SK-N-SH (cell line): ENCODE measurements around the gene ZNF469. TPM values are rescaled to one million over a fixed set of nuclear protein-coding genes. Genes with fewer than 3 reads are reported as not detected.

Experiments used
- CTCF ChIA-PET: fragments of 300-600, 350-600 bp; formaldehyde crosslinking; extraction: SDS; loops from one replicate; lab custom pipeline; 2021; lab: Yijun Ruan, JAX
- POLR2A ChIA-PET: fragments of 350-600 bp; sonication (Branson Sonifier 250); formaldehyde crosslinking; extraction: SDS; loops from one replicate; lab custom pipeline; 2020; ENCODE audit warnings: antibody characterized with exemption, inconsistent platforms; lab: Yijun Ruan, JAX
- DNase-seq: peaks from one replicate; pipeline ENCODE4 v3.0.0; 2012
- H2AFZ ChIP-seq: fragments of 200-600 bp; sonication (generic); 2 replicates; pipeline ENCODE4 v1.8.1; 2016; ENCODE audit warnings: antibody characterized with exemption, mild to moderate bottlenecking, low read depth
- H3F3A ChIP-seq: fragments of 200-600 bp; sonication (generic); replicated peaks from 2 replicates; pipeline ENCODE3; 2016; ENCODE audit warnings: antibody characterized with exemption, mild to moderate bottlenecking; ENCODE audit not compliant: insufficient read depth
- H3K27ac ChIP-seq, 2 experiments: fragments of 200-500 bp in 1 of 2; fragments of 200-600 bp in 1 of 2; sonication (Bioruptor generic) in 1 of 2; sonication (generic), shearing (Covaris generic) in 1 of 2; 2 replicates each; pipeline versions ENCODE4 v1.5.1 to v1.6.1; 2014 to 2016; ENCODE audit warnings: low read depth in 2 of 2, inconsistent platforms in 1 of 2, low read length in 1 of 2, mild to moderate bottlenecking in 1 of 2, mixed read lengths in 1 of 2
- H3K27me3 ChIP-seq: fragments of 200-600 bp; sonication (generic), shearing (Covaris generic); 2 replicates; pipeline ENCODE4 v1.6.1; 2016; ENCODE audit warnings: mixed run types; ENCODE audit not compliant: insufficient read depth
- H3K36me3 ChIP-seq, 2 experiments: fragments of 200-500 bp in 1 of 2; fragments of 200-600 bp in 1 of 2; sonication (Bioruptor generic) in 1 of 2; sonication (generic) in 1 of 2; replicated peaks in 1 of 2; 2 replicates each; pipeline versions ENCODE3 to v1.5.1; 2014 to 2016; ENCODE audit warnings: low read length in 1 of 2, mild to moderate bottlenecking in 1 of 2; ENCODE audit not compliant: insufficient read depth in 2 of 2, control insufficient read depth in 1 of 2
- H3K4me1 ChIP-seq, 2 experiments: fragments of 200-500 bp in 1 of 2; fragments of 200-600 bp in 1 of 2; sonication (Bioruptor generic) in 1 of 2; sonication (generic), shearing (Covaris generic) in 1 of 2; 2 replicates each; pipeline versions ENCODE4 v1.5.1 to v1.6.1; 2014 to 2016; ENCODE audit warnings: low read depth in 1 of 2, low read length in 1 of 2, mixed run types in 1 of 2; ENCODE audit not compliant: insufficient read depth in 2 of 2, control insufficient read depth in 1 of 2
- H3K4me2 ChIP-seq: fragments of 200-600 bp; sonication (generic), shearing (Covaris generic); 2 replicates; pipeline ENCODE4 v1.6.1; 2017; ENCODE audit warnings: mixed run types
- H3K4me3 ChIP-seq, 2 experiments: fragments of 200-500 bp in 1 of 2; fragments of 200-600 bp in 1 of 2; sonication (Bioruptor generic) in 1 of 2; sonication (generic), shearing (Covaris generic) in 1 of 2; 2 replicates each; pipeline versions ENCODE4 v1.5.1 to v1.8.1; 2014 to 2016; ENCODE audit warnings: low read depth in 2 of 2, inconsistent platforms in 1 of 2, low read length in 1 of 2, mild to moderate bottlenecking in 1 of 2, mixed read lengths in 1 of 2, moderate library complexity in 1 of 2
- H3K79me2 ChIP-seq: fragments of 200-600 bp; sonication (generic); 2 replicates; pipeline ENCODE4 v1.8.1; 2017; ENCODE audit warnings: mild to moderate bottlenecking; ENCODE audit not compliant: insufficient read depth
- H3K9ac ChIP-seq: fragments of 200-600 bp; sonication (generic); 2 replicates; pipeline ENCODE4 v1.6.1; 2017; ENCODE audit warnings: mixed run types
- H3K9me2 ChIP-seq: fragments of 200-600 bp; sonication (generic); 2 replicates; pipeline ENCODE4 v1.6.1; 2017; ENCODE audit warnings: mixed run types
- H3K9me3 ChIP-seq: fragments of 200-600 bp; sonication (generic); 2 replicates; pipeline ENCODE4 v1.6.1; 2017; ENCODE audit warnings: mixed run types, mild to moderate bottlenecking, moderate library complexity
- H4K20me1 ChIP-seq: fragments of 200-600 bp; sonication (generic); 2 replicates; pipeline ENCODE4 v1.6.1; 2017; ENCODE audit warnings: mild to moderate bottlenecking, mixed run types; ENCODE audit not compliant: insufficient read depth
- EP300 ChIP-seq, 2 experiments: IDR thresholded peaks; 2 replicates each; pipeline versions ENCODE4 v1.4.0 to v1.6.1; 2012; ENCODE audit warnings: borderline replicate concordance in 1 of 2, low read depth in 1 of 2, low read length in 1 of 2
- GATA2 ChIP-seq: sonication (generic); formaldehyde crosslinking; IDR thresholded peaks from 2 replicates; pipeline ENCODE4 v1.5.0; 2020; ENCODE audit warnings: mild to moderate bottlenecking, missing genetic modification reagents
- JUND ChIP-seq: IDR thresholded peaks from 2 replicates; pipeline ENCODE4 v1.4.0; 2012
- POLR2AphosphoS5 ChIP-seq: IDR thresholded peaks from 2 replicates; pipeline ENCODE4 v1.6.1; 2012; ENCODE audit warnings: low read depth, low read length
- RAD21 ChIP-seq: IDR thresholded peaks from 2 replicates; pipeline ENCODE4 v1.6.1; 2012; ENCODE audit warnings: mild to moderate bottlenecking, low read length
- RCOR1 ChIP-seq: fragments of 150-350 bp; IDR thresholded peaks from 2 replicates; pipeline ENCODE4 v1.6.1; 2017; ENCODE audit warnings: antibody characterized with exemption, low read length
- ZBTB33 ChIP-seq: IDR thresholded peaks from 2 replicates; pipeline ENCODE4 v1.4.0; 2012; ENCODE audit warnings: low read depth, borderline replicate concordance
- WGBS: methylation state at CpG from one replicate; pipeline ENCODE4 v1.1.6; 2017; ENCODE audit warnings: low lambda C conversion rate; 5-methylcytosine and 5-hydroxymethylcytosine counted together
- polyA plus RNA-seq, 3 experiments: library from polyadenylated mRNA; depleted of rRNA; stranded (reverse); fragments of >200 nt; gene quantifications; 2 replicates each; pipeline ENCODE4 v1.2.3, GENCODE V29; 2012

Gene ZNF469
- polyA plus RNA-seq, 1 of the 3 experiments (the other 2 are of a cell fraction) = 0.56 TPM

- POLR2A ChIA-PET = interaction anchor here (1.1 kb wide), 1 partner anchor 434 kb away, joined by 3 read pairs; the partner anchor contains the start of gene BANP
- Histone ChIP-seq H3K27ac (peak overlapping the region in 1 of 2 experiments; percentile 33; a peak in 2 of 4 replicates), H3K9ac (peak overlapping the region; percentile 71; the same call in 1 of the 2 replicates), H3K4me3 (peak overlapping the region; percentile 52 to 71), H4K20me1 (peaks cover 5% of the 10 kb centered on the region; the same call in 1 of the 2 replicates), H3K79me2 (peaks cover 48% of the 10 kb centered on the region), H3K9me3 (no peaks in the 10 kb centered on the region), H2AFZ (no peak overlapping the region), H3F3A (no peaks in the 10 kb centered on the region), H3K9me2 (no peaks in the 10 kb centered on the region), H3K27me3 (no peaks in the 10 kb centered on the region), H3K4me2 (peak overlapping the region; percentile 82), H3K4me1 (peaks cover 0 to 18% of the 10 kb centered on the region in 2 experiments; a peak in 1 of 4 replicates), H3K36me3 (peaks cover 0 to 3% of the 10 kb centered on the region in 2 experiments)
- no peak for TF ChIP-seq JUND
- no peak for TF ChIP-seq RAD21
- no peak for TF ChIP-seq POLR2AphosphoS5
- TF ChIP-seq EP300 (IDR thresholded peaks at IDR 0.05; ENCODE audit: borderline replicate concordance in 1 of 2, low read depth in 1 of 2, low read length in 1 of 2) = no peak; a peak in 1 of 4 replicates
- TF ChIP-seq RCOR1 = 0 out of 2 replicates have a peak, but pooled peaks have one; percentile 54
- peak; percentile 60 for DNase-seq
- CTCF ChIA-PET = interaction anchor here (0.6 to 2.4 kb wide), 13 partner anchors 8 to 401 kb away, joined by 3 to 8 read pairs (median 4); no protein-coding TSS in a partner anchor
- 74% methylated on average over 16 of the region's 18 CpGs for WGBS
These were observed 1.7 kb downstream of the ZNF469 start for GRCh38 chr16:88384222-88385111.

- Histone ChIP-seq H3K4me1 (peaks cover 0 to 18% of the 10 kb centered on the region in 2 experiments; a peak in 1 of 4 replicates), H3K27ac (peak overlapping the region in 1 of 2 experiments; percentile 33; a peak in 1 of 4 replicates), H3K4me3 (no peak overlapping the region), H3K9me2 (no peaks in the 10 kb centered on the region), H4K20me1 (peaks cover 5% of the 10 kb centered on the region; the same call in 1 of the 2 replicates), H3K27me3 (no peaks in the 10 kb centered on the region), H2AFZ (no peak overlapping the region), H3K4me2 (peak overlapping the region; percentile 82; the same call in 1 of the 2 replicates), H3K36me3 (peaks cover 0 to 3% of the 10 kb centered on the region in 2 experiments), H3K79me2 (peaks cover 54% of the 10 kb centered on the region), H3K9ac (no peak overlapping the region), H3K9me3 (no peaks in the 10 kb centered on the region), H3F3A (no peaks in the 10 kb centered on the region)
- POLR2A ChIA-PET = interaction anchor here (0.6 kb wide), 1 partner anchor 14 kb away, joined by 4 read pairs; no protein-coding TSS in a partner anchor
- CTCF ChIA-PET = interaction anchor here (0.9 to 2.1 kb wide), 4 partner anchors 7 to 53 kb away, joined by 3 to 7 read pairs (median 6); no protein-coding TSS in a partner anchor
- 83% methylated on average over 5 of the region's 5 CpGs for WGBS
- TF ChIP-seq GATA2 (CRISPR knock-in tag) = 0 out of 2 replicates have a peak, but pooled peaks have one; percentile 13
- no peak for TF ChIP-seq ZBTB33
- DNase-seq = peak; percentile 75
These were observed 2.4 kb downstream of the ZNF469 start for GRCh38 chr16:88385112-88385594.
